A204.1 (cell line): ENCODE measurements around the gene CHGA.

Experiments used
- FAIRE-seq: peaks from 2 replicates; lab custom pipeline; 2012; peaks lifted over from hg19 to GRCh38; lab: Jason Lieb, UNC

Gene CHGA

DNA sequence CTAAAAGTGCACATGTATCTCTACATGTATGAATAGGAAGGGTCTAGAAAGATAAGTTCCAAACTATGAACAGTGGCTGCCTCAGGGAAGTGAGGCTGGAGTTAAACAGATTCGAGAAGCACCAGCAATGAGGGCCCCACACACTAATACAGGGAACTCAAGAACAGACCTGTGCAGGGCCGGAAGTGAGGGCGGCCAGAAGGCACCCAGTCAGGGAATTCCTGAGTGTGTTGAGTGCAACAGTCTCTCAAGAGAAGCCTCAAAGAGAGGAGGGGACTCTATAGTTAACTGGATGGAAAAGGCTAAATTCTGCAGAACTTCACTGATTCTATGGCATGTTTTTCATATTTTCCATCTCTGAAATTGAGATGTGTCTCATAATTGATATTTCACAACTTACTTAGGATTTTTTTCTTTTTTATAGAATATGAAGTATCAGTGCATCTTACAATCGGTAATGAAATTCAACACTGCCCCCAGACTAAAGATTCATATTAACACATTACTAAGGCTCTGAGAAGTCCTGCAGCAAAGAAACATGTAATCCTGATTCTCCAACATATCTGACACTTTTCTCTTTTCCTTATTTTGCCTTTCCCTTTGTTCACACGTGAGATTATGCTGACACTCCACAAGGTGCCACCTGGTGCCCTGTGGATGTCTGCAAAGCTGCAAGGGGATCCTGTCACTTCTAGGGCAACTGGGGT is 61.3 kb downstream of the CHGA start:
- FAIRE-seq = no peak
